Stomach (tissue), 9 donors: Measurements from ENCODE around the gene MACROD1. TPM values are rescaled to one million over a fixed set of nuclear protein-coding genes. Genes with fewer than 3 reads are reported as not detected.

Source experiments
- DNase-seq, 2 donors: peaks; one replicate each; pipeline versions ENCODE4 v3.0.0 to v3.0.0-alpha.2; 2013 to 2019
- H3K27ac ChIP-seq, 5 donors: fragments of 200-600 bp in 4 of 5; sonication (generic) in 4 of 5; one replicate each; pipeline ENCODE4 v1.5.1; 2013 to 2019; ENCODE audit warnings: mild to moderate bottlenecking in 1 of 5, moderate library complexity in 1 of 5
- H3K27me3 ChIP-seq, 3 donors: fragments of 200-600 bp; sonication (generic); one replicate each; pipeline ENCODE4 v1.5.1; 2017 to 2019; ENCODE audit warnings: mixed run types in 1 of 3
- H3K36me3 ChIP-seq, 4 donors: fragments of 200-600 bp; sonication (generic); 1 replicate in 3 of 4; 2 replicates in 1 of 4; pipeline ENCODE4 v1.5.1; 2016 to 2019
- H3K4me1 ChIP-seq, 4 donors: fragments of 200-600 bp; sonication (generic); one replicate each; pipeline ENCODE4 v1.5.1; 2016 to 2019
- H3K4me3 ChIP-seq, 4 donors: fragments of 200-600 bp; sonication (generic) in 3 of 4; one replicate each; pipeline ENCODE4 v1.5.1; 2016 to 2019; ENCODE audit warnings: mild to moderate bottlenecking in 1 of 4
- H3K9me3 ChIP-seq, 4 donors: fragments of 200-600 bp; sonication (generic); one replicate each; pipeline ENCODE4 v1.5.1; 2016 to 2019
- CTCF ChIP-seq, 7 experiments: fragments of 450-650 bp in 4 of 7; fragments of 200-600 bp in 3 of 7; sonication (generic) in 3 of 7; IDR thresholded peaks; one replicate each; pipeline ENCODE4 v1.5.1; 2016 to 2019; ENCODE audit warnings: antibody characterized with exemption in 7 of 7, control low read depth in 2 of 7, mild to moderate bottlenecking in 1 of 7
- EP300 ChIP-seq: sonication (generic); formaldehyde crosslinking; IDR thresholded peaks from one replicate; pipeline ENCODE4 v1.6.1; 2017; ENCODE audit warnings: antibody characterized with exemption
- POLR2A ChIP-seq, 4 donors: fragments of 450-650 bp; IDR thresholded peaks; one replicate each; pipeline ENCODE4 v1.6.1; 2016; ENCODE audit warnings: antibody characterized with exemption in 4 of 4, control low read depth in 2 of 4, mild to moderate bottlenecking in 1 of 4, moderate library complexity in 1 of 4
- POLR2AphosphoS5 ChIP-seq, 3 donors: sonication (generic); formaldehyde crosslinking; IDR thresholded peaks; one replicate each; pipeline ENCODE4 v1.6.1; 2016; ENCODE audit warnings: antibody characterized with exemption in 3 of 3
- WGBS, 5 donors: extraction: QIAGEN DNeasy Blood & Tissue Kit in 3 of 5; methylation state at CpG; one replicate each; pipeline versions ENCODE4 v1.1.5 to v1.1.7; 2013 to 2018; 5-methylcytosine and 5-hydroxymethylcytosine counted together
- intact Hi-C: fragments of 100-400 bp; cut with DNase I; formaldehyde crosslinking; loops from one replicate; pipeline ENCODE4 v1.15.1; 2023; ENCODE audit warnings: low total_unique reads
- polyA plus RNA-seq, 3 donors: library from polyadenylated mRNA; stranded (reverse); fragments of 200-250 nt; gene quantifications; one replicate each; pipeline ENCODE4 v1.2.3, GENCODE V29; 2013
- total RNA-seq, 5 donors: library from RNA; depleted of rRNA; stranded (reverse); fragments of >200 nt; gene quantifications; one replicate each; pipeline versions ENCODE4 v1.1.0 to v1.2.3, GENCODE V29; 2014 to 2016
- donor health status: healthy with polysubstance abuse.
- donor health status: Bipolar disorder and iron deficiency.
- donor health status: healthy.

MACROD1 gene
- total and polyA plus RNA-seq, 8 donors, result 18.0 to 283 (median 47.4) TPM

DNA sequence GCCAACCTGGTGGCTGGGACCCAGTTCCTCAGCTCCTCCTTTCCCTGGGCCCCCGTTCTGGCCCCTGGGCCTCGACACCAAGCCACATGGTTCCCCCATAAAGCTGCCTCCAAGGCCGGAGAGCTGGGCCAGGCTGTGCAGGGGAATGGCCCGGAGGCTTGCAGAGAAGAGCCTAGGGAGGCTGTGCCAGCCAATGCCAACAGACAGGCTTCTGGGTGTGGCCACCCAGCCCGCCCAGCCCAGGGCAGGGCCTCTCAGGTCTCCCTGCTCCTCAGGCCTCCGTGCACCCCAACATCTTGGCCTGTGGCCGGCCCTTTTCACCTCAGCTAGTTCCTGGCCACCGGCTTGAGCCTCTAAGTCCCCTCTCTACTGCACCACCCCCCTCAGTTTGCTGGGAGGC lies 147.6 kb downstream of the MACROD1 start:
- Histone ChIP-seq H3K9me3 (no peaks in the 10 kb centered on the region), H3K27ac (no peak overlapping the region), H3K4me3 (no peak overlapping the region), H3K4me1 (peaks cover 18 to 23% (median 21%) of the 10 kb centered on the region in 4 donors), H3K36me3 (no peaks in the 10 kb centered on the region), H3K27me3 (no peaks in the 10 kb centered on the region)
- no peak for TF ChIP-seq EP300
- TF ChIP-seq POLR2A (IDR thresholded peaks at IDR 0.05), result no peak
- TF ChIP-seq CTCF (IDR thresholded peaks at IDR 0.05), result no peak
- no peak for TF ChIP-seq POLR2AphosphoS5 (IDR thresholded peaks at IDR 0.05)
- peak in 1 of 2 donors; percentile 39 for DNase-seq
- intact Hi-C loops, result no loop called here
- WGBS, 5 donors, result 49 to 74% (median 60%) methylated on average over 4 to 8 of the region's 8 CpGs

- Histone ChIP-seq H3K27me3 (no peaks in the 10 kb centered on the region), H3K9me3 (no peaks in the 10 kb centered on the region), H3K27ac (no peak overlapping the region), H3K4me3 (no peak overlapping the region), H3K4me1 (peaks cover 18 to 23% (median 21%) of the 10 kb centered on the region in 4 donors), H3K36me3 (no peaks in the 10 kb centered on the region)
- 37 to 72% (median 54%) methylated on average over 2 to 7 of the region's 7 CpGs for WGBS, 5 donors
- DNase-seq, result no peak
- intact Hi-C loops, result no loop called here
- TF ChIP-seq POLR2A (IDR thresholded peaks at IDR 0.05) (no peak), CTCF (IDR thresholded peaks at IDR 0.05) (no peak), EP300 (no peak), POLR2AphosphoS5 (IDR thresholded peaks at IDR 0.05) (no peak)
Observed at GRCh38 chr11:64017945-64018224, 148.0 kb downstream of the MACROD1 start.

DNA sequence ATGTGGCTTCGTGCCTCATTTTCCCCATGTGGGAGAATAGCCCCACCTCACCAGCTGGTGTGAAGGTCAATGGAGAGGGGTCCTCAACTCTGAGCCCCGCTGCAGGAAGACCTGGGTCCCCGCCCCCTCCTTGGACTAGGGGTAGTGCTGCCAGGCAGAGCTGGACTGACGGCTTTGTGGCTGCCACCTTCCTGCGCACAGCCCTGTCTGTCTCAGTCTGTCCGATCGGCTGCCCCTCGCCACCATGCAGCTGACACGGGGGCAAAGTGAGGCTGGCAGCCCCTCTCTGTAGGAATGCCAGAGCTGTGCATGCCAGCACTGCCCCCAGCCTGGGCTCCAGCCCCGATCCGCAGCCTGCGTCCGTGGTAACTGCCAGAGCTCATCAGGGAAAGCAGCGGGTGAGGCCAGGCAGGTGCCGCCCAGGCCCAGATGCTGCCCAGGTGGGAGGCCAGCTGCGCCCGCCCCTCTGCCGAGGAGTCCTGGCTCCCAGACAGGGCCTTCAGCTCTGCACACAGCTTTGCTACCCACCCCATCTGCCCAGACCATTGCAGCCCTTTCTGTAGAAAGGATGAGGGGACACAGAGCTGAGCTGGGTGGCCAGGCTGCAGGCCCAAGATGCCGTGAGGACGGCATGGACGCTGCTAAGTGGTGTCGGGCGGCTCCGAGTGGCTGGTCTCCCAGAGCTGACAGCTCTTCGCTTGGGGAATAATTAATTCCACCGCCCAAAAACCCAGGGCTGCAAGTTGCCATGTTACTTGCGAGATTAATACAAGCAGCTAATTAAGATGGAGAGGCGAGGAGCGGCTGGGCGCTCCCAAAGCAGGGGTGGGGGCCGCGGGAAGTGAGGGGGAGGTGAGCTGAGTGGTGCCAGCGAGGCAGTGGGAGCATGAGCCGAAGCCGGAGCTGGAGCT lies 149.7 kb downstream of the MACROD1 start:
- Histone ChIP-seq H3K27me3 (no peaks in the 10 kb centered on the region), H3K9me3 (no peaks in the 10 kb centered on the region), H3K4me1 (peaks cover 18 to 28% (median 21%) of the 10 kb centered on the region in 4 donors), H3K36me3 (no peaks in the 10 kb centered on the region), H3K27ac (no peak overlapping the region), H3K4me3 (no peak overlapping the region)
- intact Hi-C loops, result no loop called here
- TF ChIP-seq EP300 (no peak), POLR2AphosphoS5 (IDR thresholded peaks at IDR 0.05) (no peak), POLR2A (IDR thresholded peaks at IDR 0.05) (no peak), CTCF (IDR thresholded peaks at IDR 0.05) (no peak)
- no peak for DNase-seq
- 90 to 94% (median 92%) methylated on average over 26 to 35 of the region's 35 CpGs for WGBS, 5 donors

DNA sequence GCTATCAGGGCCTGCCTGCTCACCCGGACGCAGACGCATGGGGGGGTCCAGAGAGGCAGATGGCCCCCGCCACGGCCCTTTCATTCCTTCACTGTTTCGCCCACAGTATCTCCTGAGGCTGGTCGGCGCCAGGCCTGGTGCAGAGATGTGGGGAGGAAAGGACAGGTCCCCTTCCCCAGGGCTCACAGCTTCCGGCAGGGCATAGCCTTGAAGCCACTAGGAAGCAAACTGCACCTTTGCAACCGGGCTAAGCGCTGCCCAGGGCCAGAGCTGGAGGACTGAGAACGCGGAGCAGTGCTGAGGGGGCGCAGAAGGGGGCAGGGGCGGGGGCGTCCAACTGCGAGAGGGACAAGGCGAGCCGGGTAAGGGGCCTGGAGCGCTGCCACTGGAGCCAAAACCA lies 150.4 kb downstream of the MACROD1 start:
- Histone ChIP-seq H3K27me3 (no peaks in the 10 kb centered on the region), H3K4me3 (no peak overlapping the region), H3K27ac (no peak overlapping the region), H3K36me3 (no peaks in the 10 kb centered on the region), H3K4me1 (peaks cover 18 to 28% (median 21%) of the 10 kb centered on the region in 4 donors), H3K9me3 (no peaks in the 10 kb centered on the region)
- DNase-seq, result no peak
- 83 to 92% (median 88%) methylated on average over 17 to 20 of the region's 20 CpGs for WGBS, 5 donors
- intact Hi-C loops, result no loop called here
- TF ChIP-seq POLR2A (IDR thresholded peaks at IDR 0.05), result no peak
- TF ChIP-seq POLR2AphosphoS5 (IDR thresholded peaks at IDR 0.05), result no peak

DNA sequence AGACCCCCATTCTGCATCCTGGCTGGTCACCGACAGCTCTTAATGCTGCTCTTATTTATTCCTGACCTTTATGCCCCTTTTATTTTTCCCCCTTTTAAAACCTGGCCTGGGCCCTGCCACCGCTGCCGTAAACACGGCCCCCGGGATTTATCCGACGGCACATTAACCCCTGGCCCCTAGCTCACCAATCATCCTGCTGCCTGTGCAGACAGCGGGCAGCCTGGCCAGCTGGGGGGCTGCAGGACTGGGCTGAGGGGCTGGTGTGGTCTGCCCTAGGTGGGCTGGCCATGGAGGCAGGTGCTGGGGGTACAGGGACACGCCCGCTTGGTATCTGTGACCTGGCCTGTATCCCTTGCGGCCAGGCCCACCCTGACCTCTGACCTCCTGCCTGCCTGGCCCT lies 151.6 kb downstream of the MACROD1 start:
- TF ChIP-seq POLR2AphosphoS5 (IDR thresholded peaks at IDR 0.05) (no peak), POLR2A (IDR thresholded peaks at IDR 0.05) (no peak), CTCF (IDR thresholded peaks at IDR 0.05) (no peak), EP300 (no peak)
- Histone ChIP-seq H3K36me3 (no peaks in the 10 kb centered on the region), H3K9me3 (no peaks in the 10 kb centered on the region), H3K27me3 (no peaks in the 10 kb centered on the region), H3K27ac (no peak overlapping the region), H3K4me1 (peaks cover 17 to 25% (median 19%) of the 10 kb centered on the region in 4 donors), H3K4me3 (no peak overlapping the region)
- intact Hi-C loops, result no loop called here
- 73 to 89% (median 84%) methylated on average over 8 to 11 of the region's 11 CpGs for WGBS, 5 donors
- no peak for DNase-seq
